Uterus (tissue), 2 donors: ENCODE results near the gene ZFAND3.

Experiments
- POLR2A ChIP-seq, 2 donors: fragments of 450-650 bp; IDR thresholded peaks; one replicate each; pipeline ENCODE4 v1.6.1; 2016; ENCODE audit warnings: antibody characterized with exemption in 2 of 2, mild to moderate bottlenecking in 1 of 2, moderate library complexity in 1 of 2
- TF ChIP-seq, protein P1 (sequence below), 4 experiments: fragments of 200-600 bp in 2 of 4; fragments of 450-650 bp in 2 of 4; sonication (generic) in 2 of 4; IDR thresholded peaks; one replicate each; pipeline ENCODE4 v1.5.1; 2016 to 2019; ENCODE audit warnings: antibody characterized with exemption in 4 of 4, mild to moderate bottlenecking in 2 of 4, moderate library complexity in 1 of 4

DNA sequence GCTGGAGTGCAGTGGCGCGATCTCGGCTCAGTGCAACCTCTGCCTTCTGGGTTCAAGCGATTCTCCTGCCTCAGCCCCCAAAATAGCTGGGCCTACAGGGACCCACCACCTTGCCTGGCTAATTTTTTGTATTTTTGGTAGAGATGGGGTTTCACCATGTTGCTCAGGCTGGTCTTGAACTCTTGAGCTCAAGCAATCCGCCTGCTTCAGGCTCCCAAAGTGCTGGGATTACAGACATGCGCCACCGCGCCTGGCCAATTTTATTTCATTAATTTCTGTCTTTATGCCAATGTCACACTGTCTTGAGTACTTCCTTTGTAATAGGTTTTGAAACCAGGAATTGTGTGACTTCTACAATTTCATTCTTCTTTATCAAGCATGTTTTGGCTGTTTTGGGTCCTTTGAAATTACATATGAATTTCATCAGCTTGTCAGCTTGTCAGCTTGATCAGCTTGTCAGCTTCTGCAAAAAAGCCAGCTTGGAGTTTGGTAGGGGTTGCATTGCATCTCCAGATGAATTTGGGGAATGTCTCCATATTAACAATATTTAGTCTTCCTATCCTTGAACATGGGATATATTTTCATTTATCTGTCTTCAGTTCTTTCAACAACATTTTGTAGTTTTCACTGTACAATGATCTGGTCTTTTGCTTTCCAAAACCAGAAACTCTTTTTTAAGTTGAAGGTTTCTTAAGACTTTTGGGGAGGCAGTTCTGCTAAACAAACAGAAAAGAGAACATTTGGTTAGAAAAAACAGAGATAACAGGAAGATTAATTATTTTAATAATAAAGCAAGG is 20.8 kb downstream of the ZFAND3 start:
- TF ChIP-seq, protein P1, sequence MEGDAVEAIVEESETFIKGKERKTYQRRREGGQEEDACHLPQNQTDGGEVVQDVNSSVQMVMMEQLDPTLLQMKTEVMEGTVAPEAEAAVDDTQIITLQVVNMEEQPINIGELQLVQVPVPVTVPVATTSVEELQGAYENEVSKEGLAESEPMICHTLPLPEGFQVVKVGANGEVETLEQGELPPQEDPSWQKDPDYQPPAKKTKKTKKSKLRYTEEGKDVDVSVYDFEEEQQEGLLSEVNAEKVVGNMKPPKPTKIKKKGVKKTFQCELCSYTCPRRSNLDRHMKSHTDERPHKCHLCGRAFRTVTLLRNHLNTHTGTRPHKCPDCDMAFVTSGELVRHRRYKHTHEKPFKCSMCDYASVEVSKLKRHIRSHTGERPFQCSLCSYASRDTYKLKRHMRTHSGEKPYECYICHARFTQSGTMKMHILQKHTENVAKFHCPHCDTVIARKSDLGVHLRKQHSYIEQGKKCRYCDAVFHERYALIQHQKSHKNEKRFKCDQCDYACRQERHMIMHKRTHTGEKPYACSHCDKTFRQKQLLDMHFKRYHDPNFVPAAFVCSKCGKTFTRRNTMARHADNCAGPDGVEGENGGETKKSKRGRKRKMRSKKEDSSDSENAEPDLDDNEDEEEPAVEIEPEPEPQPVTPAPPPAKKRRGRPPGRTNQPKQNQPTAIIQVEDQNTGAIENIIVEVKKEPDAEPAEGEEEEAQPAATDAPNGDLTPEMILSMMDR (IDR thresholded peaks at IDR 0.05), result no peak
- no peak for TF ChIP-seq POLR2A (IDR thresholded peaks at IDR 0.05)
